CD4-positive, alpha-beta T cell treated with Interleukin-17A for 4 hours (primary cell): ENCODE measurements around the gene THSD4.
"Not testable (repeated sequence)": the region's sequence is repeated elsewhere in the genome, so short reads cannot be mapped to it uniquely, and the experiment has no call there.

ENCODE experiments used
- DNase-seq: peaks from one replicate; pipeline ENCODE4 v3.0.0-alpha.2; 2020; ENCODE audit warnings: mixed read lengths

The THSD4 gene

GRCh38 chr15:71151081-71151480 lies 35.8 kb downstream of the THSD4 start:
- no peak for DNase-seq

DNA sequence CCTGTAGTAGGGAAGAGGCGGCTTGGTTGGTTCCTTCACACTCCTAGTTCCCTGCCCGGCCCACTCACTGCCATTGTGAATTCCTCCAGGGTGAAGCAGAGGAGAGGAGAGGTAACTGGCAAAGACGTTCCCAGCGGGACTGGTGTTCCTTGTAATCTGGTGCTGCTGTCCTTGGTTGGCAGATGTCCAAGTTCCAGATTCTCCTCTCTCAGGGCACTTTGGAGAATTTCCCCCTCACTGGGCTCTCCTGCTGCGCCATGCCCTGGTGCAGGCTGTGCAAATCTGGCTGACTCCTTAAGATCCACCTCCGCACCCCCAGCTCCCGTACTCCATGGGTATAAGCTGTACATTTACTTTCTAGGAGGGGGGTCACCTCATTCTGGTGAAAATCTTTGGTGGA lies 37.3 kb downstream of the THSD4 start:
- DNase-seq: no peak

DNA sequence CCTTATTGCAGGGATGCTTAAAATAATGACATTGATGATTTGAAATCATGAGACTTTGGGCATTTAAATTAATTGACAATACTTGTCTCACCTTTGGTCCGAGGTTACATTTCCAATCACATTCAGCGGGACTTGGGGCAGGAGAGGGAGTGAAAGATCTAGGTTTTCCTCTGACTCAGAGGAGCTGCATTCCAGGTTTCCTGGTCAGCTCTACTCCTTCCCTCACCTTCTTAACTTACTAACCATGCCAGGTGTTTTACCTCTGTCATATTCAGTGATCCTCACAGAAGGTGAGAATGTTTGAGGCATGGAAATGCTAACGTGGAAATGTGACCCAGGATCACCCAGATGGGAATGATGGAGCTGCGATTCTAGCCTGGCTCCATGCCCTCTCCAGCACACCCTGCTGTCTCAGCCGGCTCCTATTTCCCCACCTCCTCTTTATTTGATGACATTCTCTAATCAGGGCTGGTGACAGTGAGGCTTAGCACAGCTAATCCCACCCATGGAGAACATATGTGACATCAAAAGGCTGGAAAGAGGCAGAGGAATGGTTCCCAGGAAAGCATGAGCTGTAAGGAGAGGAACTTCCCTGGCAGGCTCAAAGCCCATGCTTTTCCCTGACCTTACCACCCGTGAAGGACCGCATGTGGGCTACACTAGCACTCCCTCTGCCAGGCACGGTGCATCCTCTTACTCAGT lies 38.7 kb downstream of the THSD4 start:
- DNase-seq: no peak

DNA sequence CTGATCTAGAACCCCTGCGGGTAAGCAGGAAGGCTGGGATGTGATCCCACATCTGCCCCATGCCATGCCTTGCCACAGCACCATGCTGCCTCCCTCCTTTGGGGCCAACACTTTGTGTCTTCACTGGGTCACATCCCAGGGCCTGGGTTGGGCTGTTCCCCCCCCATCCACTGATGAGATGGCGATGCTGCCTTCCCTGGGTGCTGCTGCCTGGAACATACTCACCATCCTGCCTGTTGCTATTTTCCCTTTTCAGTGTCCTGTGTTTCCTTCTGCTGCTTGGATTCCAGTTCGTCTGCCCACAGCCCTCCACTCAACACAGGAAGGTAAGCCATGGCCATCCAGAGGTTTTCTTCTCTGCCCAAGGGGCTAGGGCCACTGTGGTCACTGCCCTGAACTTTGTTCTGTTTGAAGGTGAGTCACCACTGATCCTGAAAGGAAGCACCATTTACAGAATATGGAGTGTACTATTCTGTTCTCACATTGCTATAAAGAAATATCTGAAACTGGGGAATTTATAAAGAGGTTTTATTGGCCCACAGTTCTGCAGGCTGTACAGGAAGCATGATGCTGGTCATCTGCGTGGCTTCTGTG lies 39.4 kb downstream of the THSD4 start:
- no peak for DNase-seq

- DNase-seq: no peak
Observed at GRCh38 chr15:71155534-71155933, 40.3 kb downstream of the THSD4 start.

- no peak for DNase-seq
Observed at GRCh38 chr15:71160976-71161375, 45.7 kb downstream of the THSD4 start.

DNA sequence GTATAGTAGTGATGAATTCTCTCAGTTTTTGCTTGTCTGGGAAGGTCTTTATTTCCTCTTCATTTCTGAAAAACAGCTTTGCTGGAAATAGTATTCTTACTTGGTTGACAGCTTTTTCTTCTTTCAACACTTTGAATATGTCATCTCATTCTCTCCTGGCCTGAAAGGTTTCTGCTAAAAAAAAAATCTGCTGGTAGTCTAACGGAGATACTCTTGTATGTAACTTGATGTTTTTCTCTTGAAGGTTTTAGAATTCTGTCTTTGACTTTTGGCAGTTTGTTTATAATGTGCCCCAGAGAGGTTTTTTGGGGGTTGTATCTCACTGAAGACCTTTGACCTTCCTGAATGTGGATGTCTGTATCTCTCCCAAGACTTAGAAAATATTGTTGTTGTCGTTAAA lies 47.0 kb downstream of the THSD4 start:
- no peak for DNase-seq

DNA sequence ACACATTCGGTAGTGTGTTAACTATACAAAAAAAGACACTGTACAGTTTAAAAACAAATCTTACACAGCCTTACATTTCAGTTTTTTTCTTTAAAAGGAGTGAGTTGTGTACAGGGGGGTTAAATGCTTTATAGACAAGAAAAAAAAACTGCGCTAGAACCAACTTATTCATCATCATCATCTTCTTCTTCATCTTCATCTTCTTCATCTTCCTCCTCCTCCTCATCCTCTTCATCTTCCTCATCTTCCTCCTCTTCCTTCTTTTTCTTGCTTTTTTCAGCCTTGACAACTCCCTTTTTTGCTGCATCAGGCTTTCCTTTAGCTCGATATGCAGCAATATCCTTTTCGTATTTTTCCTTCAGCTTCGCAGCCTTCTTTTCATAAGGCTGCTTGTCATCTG lies 49.3 kb downstream of the THSD4 start:
- not testable (repeated sequence) for DNase-seq

- DNase-seq: no peak
Observed at GRCh38 chr15:71167445-71168165, 52.3 kb downstream of the THSD4 start.

DNA sequence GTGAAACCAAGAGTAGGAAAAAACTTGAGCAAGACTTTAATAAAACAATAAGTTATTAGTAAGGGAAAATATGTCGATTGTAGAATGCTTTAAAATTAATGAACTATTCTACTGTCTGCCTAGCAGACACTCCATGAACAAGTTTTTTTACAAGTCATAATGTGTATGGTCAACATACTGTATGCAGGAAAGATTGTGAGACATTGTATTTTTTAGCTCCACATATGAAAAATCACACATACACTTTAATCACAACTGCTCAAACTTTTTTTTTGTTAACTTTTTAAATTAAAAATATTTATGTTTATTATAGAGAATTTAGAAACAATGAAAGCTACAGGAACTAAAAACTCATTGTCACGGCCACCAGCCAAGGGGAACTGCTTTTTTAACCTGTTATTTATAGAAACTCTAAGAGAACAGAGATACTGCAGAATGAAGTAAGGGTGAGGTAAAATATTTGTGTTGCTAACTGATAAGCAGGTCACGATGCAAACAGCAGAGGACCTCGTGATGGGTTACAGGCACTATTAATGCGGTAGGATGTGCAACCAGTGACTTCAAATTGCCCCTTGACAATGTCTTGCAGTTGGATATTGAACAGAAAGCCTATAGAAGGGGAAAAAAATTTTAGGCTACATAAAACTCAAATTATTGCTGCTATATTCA lies 53.0 kb downstream of the THSD4 start:
- no peak for DNase-seq

GRCh38 chr15:71170163-71170562 lies 54.9 kb downstream of the THSD4 start:
- DNase-seq: no peak

GRCh38 chr15:71171195-71171594 lies 55.9 kb downstream of the THSD4 start:
- DNase-seq: no peak

- DNase-seq: not testable (repeated sequence)
Observed at GRCh38 chr15:71174360-71174759, 59.1 kb downstream of the THSD4 start.

GRCh38 chr15:71180986-71181853 lies 65.9 kb downstream of the THSD4 start:
- DNase-seq: no peak

DNA sequence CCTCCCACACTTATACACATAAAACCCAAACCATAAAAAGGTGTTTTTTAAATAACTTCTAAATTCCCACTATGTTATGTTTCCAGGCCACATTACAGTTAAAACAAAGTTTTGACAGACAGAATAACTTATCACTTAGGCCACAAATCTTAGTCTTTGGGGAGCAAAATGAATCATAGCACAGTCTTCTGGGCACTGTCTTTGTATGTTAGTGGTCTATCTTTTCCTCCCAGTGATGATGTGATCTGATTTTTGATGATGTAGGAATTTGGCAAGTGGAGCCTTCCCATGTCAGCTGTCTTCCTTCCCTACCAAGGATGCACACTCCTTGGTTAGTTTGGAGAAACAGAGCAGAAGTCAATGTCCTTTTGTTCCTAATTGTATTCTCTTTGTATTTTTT lies 67.3 kb downstream of the THSD4 start:
- DNase-seq: no peak

- no peak for DNase-seq
Observed at GRCh38 chr15:71183063-71183462, 67.8 kb downstream of the THSD4 start.

DNA sequence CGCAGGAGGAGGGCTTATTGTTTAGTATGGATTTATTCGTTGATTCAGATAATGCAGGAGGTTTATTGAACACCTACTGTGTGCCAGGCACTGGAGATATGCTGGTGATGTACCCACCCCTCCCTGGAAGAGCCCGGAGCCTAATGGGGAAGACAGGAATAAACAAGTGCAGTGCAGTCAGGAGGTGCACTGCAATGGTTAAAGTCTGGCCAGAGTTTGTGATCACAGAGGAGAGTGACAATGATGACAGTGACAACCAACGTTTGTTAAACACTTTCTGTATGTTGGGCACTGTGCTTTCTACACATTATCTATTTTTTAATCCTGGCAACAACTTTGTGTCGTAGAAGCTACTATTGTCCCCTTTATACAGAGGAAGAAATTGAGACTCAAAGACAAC lies 70.4 kb downstream of the THSD4 start:
- DNase-seq: no peak

DNA sequence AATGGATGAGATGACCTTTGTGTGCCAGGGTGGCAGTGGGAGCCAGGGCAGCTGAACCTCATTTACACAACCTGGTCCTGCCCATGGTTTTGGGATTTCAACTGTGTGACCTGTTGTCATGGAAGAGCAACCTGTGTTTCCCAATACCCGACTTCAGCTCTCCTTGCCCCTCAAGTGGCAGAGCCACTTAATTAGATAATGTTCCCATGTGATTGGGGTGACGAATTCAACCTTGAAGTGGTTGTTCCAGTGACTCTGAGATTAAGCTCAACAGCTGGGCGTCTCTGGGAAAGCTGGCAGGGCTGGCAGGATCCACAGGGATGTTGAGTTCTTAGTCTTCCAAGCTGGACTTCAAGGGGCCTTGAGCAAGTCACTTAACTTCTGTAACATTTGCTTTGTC lies 71.0 kb downstream of the THSD4 start:
- DNase-seq: no peak

DNA sequence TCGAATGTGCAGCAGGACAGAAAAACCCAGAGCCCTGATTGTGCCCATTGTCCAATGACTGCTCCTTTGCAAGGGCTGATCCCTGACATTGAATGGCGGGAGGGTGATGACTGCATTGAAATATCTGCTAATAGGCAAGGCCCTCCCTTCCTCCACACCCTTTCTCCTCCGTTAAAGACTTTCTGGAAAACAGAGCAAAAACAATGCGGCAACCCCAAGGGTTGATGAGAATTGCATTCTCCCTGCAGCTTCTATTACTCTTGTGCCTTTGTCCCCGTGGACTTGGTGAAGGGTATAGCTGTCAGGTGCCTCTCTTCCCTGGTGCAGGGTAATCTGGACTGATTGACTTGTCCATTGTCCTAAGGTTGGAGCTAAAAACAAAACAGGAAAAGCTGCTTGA lies 71.8 kb downstream of the THSD4 start:
- DNase-seq: no peak

DNA sequence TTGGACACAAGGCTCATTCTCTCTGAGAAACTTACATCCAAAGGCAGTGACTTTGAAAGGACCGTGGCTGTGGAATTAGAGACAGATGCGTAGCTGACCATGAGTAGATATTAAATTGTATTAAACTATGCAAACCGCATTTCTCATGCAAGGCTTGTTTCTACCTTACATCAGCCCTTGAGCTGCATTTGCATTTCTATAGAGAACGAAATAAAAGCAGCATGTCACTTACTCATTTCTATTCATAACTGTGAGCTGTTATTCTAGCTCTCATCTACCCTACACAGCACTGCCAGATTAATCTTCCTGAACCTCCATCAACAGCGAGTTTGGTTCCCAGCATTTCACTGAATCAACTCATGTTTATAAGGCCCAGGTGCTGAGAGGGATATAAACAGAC lies 72.3 kb downstream of the THSD4 start:
- DNase-seq: no peak

DNA sequence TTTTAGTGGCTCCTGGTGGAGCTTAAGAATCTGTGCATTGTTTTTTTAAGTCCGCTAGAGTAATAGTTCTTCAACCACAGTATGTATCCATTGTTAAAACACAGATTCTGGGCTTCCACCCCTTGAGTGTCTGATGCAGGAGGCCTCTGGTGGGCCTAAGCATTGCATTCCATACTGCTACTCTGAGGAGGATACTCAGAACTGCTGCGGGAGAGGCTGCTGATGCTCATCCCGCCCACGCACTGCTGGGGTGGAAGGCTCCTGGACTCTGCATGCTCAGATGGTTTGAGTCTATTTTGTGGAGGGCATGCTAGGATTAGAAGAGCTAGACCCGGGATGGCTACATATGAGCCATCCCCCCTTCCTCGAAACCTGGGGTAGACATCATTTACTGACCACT lies 74.4 kb downstream of the THSD4 start:
- no peak for DNase-seq

GRCh38 chr15:71191296-71191695 lies 76.0 kb downstream of the THSD4 start:
- DNase-seq: no peak

GRCh38 chr15:71192816-71193215 lies 77.5 kb downstream of the THSD4 start:
- no peak for DNase-seq
